DOHH2 (cell line): ENCODE results near the gene OR13G1.

Experiments
- H3F3A ChIP-seq: fragments of 200-600 bp; sonication (generic), shearing (Covaris generic); 2 replicates; pipeline ENCODE4 v1.6.0; 2016; ENCODE audit warnings: antibody characterized with exemption, mild to moderate bottlenecking; ENCODE audit not compliant: control insufficient read depth, insufficient read depth
- H3K27ac ChIP-seq: fragments of 200-600 bp; sonication (generic); 2 replicates; pipeline ENCODE4 v1.5.1; 2014; ENCODE audit warnings: low read depth, mild to moderate bottlenecking, low read length, moderate library complexity
- H3K27me3 ChIP-seq: fragments of 200-600 bp; sonication (generic); 2 replicates; pipeline ENCODE4 v1.6.1; 2014; ENCODE audit warnings: mild to moderate bottlenecking, low read length, mixed read lengths; ENCODE audit not compliant: control insufficient read depth
- H3K36me3 ChIP-seq: fragments of 200-600 bp; sonication (generic); 2 replicates; pipeline ENCODE4 v1.6.1; 2014; ENCODE audit warnings: mild to moderate bottlenecking, low read length, moderate library complexity, mixed read lengths; ENCODE audit not compliant: control insufficient read depth
- H3K4me1 ChIP-seq: fragments of 200-600 bp; sonication (generic); 2 replicates; pipeline ENCODE4 v1.6.1; 2014; ENCODE audit warnings: mild to moderate bottlenecking, low read length, mixed read lengths; ENCODE audit not compliant: control insufficient read depth
- H3K4me2 ChIP-seq: fragments of 200-600 bp; sonication (generic); 2 replicates; pipeline ENCODE4 v1.6.0; 2014; ENCODE audit warnings: mild to moderate bottlenecking, low read length, moderate library complexity
- H3K4me3 ChIP-seq: fragments of 200-600 bp; sonication (generic); 2 replicates; pipeline ENCODE4 v1.5.1; 2014; ENCODE audit warnings: mild to moderate bottlenecking, low read length, mixed read lengths
- H3K79me2 ChIP-seq: fragments of 200-600 bp; sonication (generic); 2 replicates; pipeline ENCODE4 v1.6.1; 2014; ENCODE audit warnings: mild to moderate bottlenecking, low read length, mixed read lengths; ENCODE audit not compliant: control insufficient read depth
- H3K9me2 ChIP-seq: fragments of 200-600 bp; sonication (generic); replicated peaks from 2 replicates; pipeline ENCODE4 v1.6.1; 2014; ENCODE audit warnings: mild to moderate bottlenecking, low read length, mixed read lengths; ENCODE audit not compliant: control insufficient read depth
- H3K9me3 ChIP-seq: fragments of 200-600 bp; sonication (generic); 2 replicates; pipeline ENCODE4 v1.6.1; 2014; ENCODE audit warnings: antibody characterized with exemption, low read length, mixed read lengths; ENCODE audit not compliant: control insufficient read depth, insufficient read depth
- H4K20me1 ChIP-seq: fragments of 200-600 bp; sonication (generic); 2 replicates; pipeline ENCODE4 v1.6.0; 2014; ENCODE audit warnings: low read depth, mild to moderate bottlenecking, antibody characterized with exemption, low read length, moderate library complexity; ENCODE audit not compliant: control insufficient read depth, insufficient read depth
- EZH2phosphoT487 ChIP-seq: fragments of 200-600 bp; sonication (generic); IDR thresholded peaks from 2 replicates; pipeline ENCODE4 v1.6.1; 2017; ENCODE audit warnings: borderline replicate concordance, mild to moderate bottlenecking, antibody characterized with exemption, low read length, moderate library complexity, mixed read lengths
- TF ChIP-seq, protein P1 (sequence below): fragments of 200-600 bp; sonication (generic); IDR thresholded peaks from one replicate; pipeline ENCODE4 v1.5.1; 2014; ENCODE audit warnings: antibody characterized with exemption, mild to moderate bottlenecking, low read depth, low read length; ENCODE audit not compliant: poor library complexity, severe bottlenecking

Gene OR13G1

DNA sequence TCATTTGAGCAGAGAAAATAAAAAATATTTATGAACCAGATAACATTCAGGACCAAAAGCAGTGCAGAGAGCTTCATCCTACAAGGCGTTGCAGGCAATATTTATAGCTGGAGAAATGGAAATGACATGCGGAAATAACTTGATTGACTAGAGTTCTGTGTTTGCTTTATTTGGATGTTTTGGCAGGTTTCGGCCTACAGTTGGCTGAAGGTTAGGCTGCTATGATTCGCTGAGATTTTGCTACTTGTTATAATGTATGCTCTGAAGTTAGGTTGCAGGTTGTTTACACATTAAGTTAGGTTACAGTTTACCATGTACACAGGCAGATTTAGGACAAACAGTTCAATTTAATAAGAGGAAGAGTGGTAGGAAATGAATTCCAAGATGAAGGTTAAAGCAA lies 632 bp upstream of the OR13G1 start:
- Histone ChIP-seq H4K20me1 (no peaks in the 10 kb centered on the region), H3K36me3 (no peaks in the 10 kb centered on the region), H3K9me3 (no peaks in the 10 kb centered on the region), H3K79me2 (no peaks in the 10 kb centered on the region), H3K4me3 (no peak overlapping the region), H3K27ac (no peak overlapping the region), H3K4me1 (no peaks in the 10 kb centered on the region), H3K9me2 (no peaks in the 10 kb centered on the region), H3K27me3 (no peaks in the 10 kb centered on the region), H3F3A (no peaks in the 10 kb centered on the region), H3K4me2 (no peak overlapping the region)
- TF ChIP-seq EZH2phosphoT487 = no peak

DNA sequence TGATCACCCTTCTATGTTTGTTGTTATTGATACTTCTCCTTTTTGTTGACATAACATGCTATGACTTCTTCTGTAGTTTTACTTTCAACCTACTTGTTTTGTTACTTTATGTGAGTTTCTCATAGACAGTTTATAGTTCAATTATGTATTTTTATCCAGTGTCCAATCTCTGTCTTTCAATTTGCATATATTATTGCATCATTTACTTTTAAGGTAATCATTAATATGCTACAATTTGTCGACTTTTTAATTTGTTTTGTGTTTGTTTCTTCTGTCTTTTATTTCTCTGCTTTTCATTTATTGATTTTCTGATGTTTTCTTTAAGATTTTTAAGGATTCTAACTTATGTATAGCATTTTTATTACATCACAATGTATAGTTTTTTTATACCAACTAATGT lies 10.3 kb downstream of the OR13G1 start:
- no peak overlapping the region for H3K4me2 ChIP-seq
- no peak overlapping the region for H3K27ac ChIP-seq
- no peaks in the 10 kb centered on the region for H3K9me3 ChIP-seq
- H3K36me3 ChIP-seq = no peaks in the 10 kb centered on the region
- no peak overlapping the region for H3K4me3 ChIP-seq
- H3K79me2 ChIP-seq = no peaks in the 10 kb centered on the region
- no peaks in the 10 kb centered on the region for H3K27me3 ChIP-seq
- no peaks in the 10 kb centered on the region for H3K4me1 ChIP-seq
- H3F3A ChIP-seq = no peaks in the 10 kb centered on the region
- no peaks in the 10 kb centered on the region for H3K9me2 ChIP-seq
- no peaks in the 10 kb centered on the region for H4K20me1 ChIP-seq
- TF ChIP-seq, protein P1, sequence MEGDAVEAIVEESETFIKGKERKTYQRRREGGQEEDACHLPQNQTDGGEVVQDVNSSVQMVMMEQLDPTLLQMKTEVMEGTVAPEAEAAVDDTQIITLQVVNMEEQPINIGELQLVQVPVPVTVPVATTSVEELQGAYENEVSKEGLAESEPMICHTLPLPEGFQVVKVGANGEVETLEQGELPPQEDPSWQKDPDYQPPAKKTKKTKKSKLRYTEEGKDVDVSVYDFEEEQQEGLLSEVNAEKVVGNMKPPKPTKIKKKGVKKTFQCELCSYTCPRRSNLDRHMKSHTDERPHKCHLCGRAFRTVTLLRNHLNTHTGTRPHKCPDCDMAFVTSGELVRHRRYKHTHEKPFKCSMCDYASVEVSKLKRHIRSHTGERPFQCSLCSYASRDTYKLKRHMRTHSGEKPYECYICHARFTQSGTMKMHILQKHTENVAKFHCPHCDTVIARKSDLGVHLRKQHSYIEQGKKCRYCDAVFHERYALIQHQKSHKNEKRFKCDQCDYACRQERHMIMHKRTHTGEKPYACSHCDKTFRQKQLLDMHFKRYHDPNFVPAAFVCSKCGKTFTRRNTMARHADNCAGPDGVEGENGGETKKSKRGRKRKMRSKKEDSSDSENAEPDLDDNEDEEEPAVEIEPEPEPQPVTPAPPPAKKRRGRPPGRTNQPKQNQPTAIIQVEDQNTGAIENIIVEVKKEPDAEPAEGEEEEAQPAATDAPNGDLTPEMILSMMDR = no peak
- no peak for TF ChIP-seq EZH2phosphoT487

DNA sequence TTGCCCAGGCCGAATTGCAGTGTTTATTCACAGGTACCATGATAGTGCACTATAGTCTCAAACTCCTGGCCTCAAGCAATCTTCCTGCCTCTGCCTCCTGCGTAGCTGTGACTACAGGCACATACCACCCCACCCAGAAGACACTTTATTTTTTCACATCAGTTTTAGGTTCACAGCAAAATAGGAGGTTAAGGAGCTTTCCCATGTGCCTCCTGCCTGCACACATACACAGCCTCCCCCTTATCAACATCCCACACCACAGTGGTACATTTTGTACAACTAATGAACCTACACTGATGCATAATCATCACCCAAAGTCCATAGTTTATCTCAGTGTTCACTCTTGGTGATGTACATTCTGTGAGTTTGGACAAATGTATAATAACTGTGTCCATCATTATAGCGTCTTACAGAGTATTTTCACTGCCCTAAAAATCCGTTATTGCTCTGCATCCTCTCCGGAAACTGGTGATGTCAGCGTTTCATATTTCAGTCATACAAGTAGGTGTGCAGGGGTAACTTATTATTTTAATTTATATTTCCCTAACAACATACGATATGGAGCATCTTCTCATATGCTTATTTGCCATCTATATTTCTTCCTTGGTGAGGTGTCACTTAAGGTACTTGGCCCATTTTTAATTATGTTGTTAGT lies 23.2 kb downstream of the OR13G1 start:
- H3K9me2 ChIP-seq = no peaks in the 10 kb centered on the region
- no peak overlapping the region for H3K27ac ChIP-seq
- TF ChIP-seq, protein P1 = no peak
- TF ChIP-seq EZH2phosphoT487 = no peak
- no peak overlapping the region for H3K4me2 ChIP-seq
- no peaks in the 10 kb centered on the region for H4K20me1 ChIP-seq
- H3K79me2 ChIP-seq = no peaks in the 10 kb centered on the region
- H3K9me3 ChIP-seq = no peaks in the 10 kb centered on the region
- H3K4me1 ChIP-seq = no peaks in the 10 kb centered on the region
- no peaks in the 10 kb centered on the region for H3K27me3 ChIP-seq
- H3K4me3 ChIP-seq = no peak overlapping the region
- H3K36me3 ChIP-seq = no peaks in the 10 kb centered on the region
- H3F3A ChIP-seq = no peaks in the 10 kb centered on the region

DNA sequence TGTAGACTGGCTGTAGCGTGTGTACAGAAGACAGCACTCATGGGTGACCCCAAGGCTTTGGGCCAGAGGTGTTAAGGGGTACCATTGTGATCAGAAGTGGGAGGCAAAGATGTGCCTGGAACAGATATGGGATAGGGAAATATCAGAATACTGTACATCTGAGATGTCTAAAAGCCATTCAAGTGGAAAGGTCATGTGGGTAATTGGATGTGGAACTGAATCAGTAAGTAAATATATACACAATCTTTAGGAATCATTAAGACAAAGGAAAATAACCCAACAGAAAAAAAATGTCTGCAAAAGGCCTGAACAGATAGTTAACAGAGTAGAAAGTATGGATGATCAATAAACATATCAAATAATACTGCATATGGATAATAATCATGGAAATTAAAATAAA lies 26.5 kb downstream of the OR13G1 start:
- H3K9me2 ChIP-seq = no peaks in the 10 kb centered on the region
- TF ChIP-seq, protein P1 = no peak
- no peak for TF ChIP-seq EZH2phosphoT487
- no peaks in the 10 kb centered on the region for H4K20me1 ChIP-seq
- no peaks in the 10 kb centered on the region for H3K79me2 ChIP-seq
- H3K9me3 ChIP-seq = no peaks in the 10 kb centered on the region
- no peak overlapping the region for H3K4me3 ChIP-seq
- no peak overlapping the region for H3K4me2 ChIP-seq
- no peaks in the 10 kb centered on the region for H3K27me3 ChIP-seq
- H3F3A ChIP-seq = no peaks in the 10 kb centered on the region
- H3K4me1 ChIP-seq = no peaks in the 10 kb centered on the region
- H3K36me3 ChIP-seq = no peaks in the 10 kb centered on the region
- no peak overlapping the region for H3K27ac ChIP-seq
